Activated CD4-positive, alpha-beta T cell treated with anti-CD3 and anti-CD28 coated beads, Interleukin-2, Interleukin-6, amounts not matched to agents 100 ng/mL and 50 ng/mL, durations not matched to agents 16 hours and 8 hours (primary cell): ENCODE results near the gene CYP2E1.
"Not testable (repeated sequence)": the region's sequence is repeated elsewhere in the genome, so short reads cannot be mapped to it uniquely, and the experiment has no call there.

ENCODE experiments used
- DNase-seq: peaks from one replicate; pipeline ENCODE4 v3.0.0-alpha.2; 2020

Gene CYP2E1

GRCh38 chr10:133526957-133527588 lies at the start of gene CYP2E1:
TSS of gene CYP2E1 (plus strand) at chr10:133527363. CDS start at chr10:133527396, 33 bp downstream.
- no peak for DNase-seq

GRCh38 chr10:133481086-133481643 lies 46.0 kb upstream of the CYP2E1 start:
- DNase-seq, result no peak

GRCh38 chr10:133481657-133482056 lies 45.5 kb upstream of the CYP2E1 start:
- no peak for DNase-seq

GRCh38 chr10:133484818-133485217 lies 42.3 kb upstream of the CYP2E1 start:
- no peak for DNase-seq

GRCh38 chr10:133487085-133487484 lies 40.1 kb upstream of the CYP2E1 start:
- no peak for DNase-seq

GRCh38 chr10:133488354-133488753 lies 38.8 kb upstream of the CYP2E1 start:
- no peak for DNase-seq

- DNase-seq, result no peak
Observed at GRCh38 chr10:133489816-133490588, 37.2 kb upstream of the CYP2E1 start.

- DNase-seq, result not testable (repeated sequence)
Observed at GRCh38 chr10:133493562-133493961, 33.6 kb upstream of the CYP2E1 start.

GRCh38 chr10:133497363-133497762 lies 29.8 kb upstream of the CYP2E1 start:
- not testable (repeated sequence) for DNase-seq

- not testable (repeated sequence) for DNase-seq
Observed at GRCh38 chr10:133499176-133499575, 28.0 kb upstream of the CYP2E1 start.

- DNase-seq, result not testable (repeated sequence)
Observed at GRCh38 chr10:133500897-133501296, 26.3 kb upstream of the CYP2E1 start.

- DNase-seq, result no peak
Observed at GRCh38 chr10:133509700-133510099, 17.5 kb upstream of the CYP2E1 start.

GRCh38 chr10:133511408-133511807 lies 15.8 kb upstream of the CYP2E1 start:
- no peak for DNase-seq

- DNase-seq, result no peak
Observed at GRCh38 chr10:133511907-133512528, 15.1 kb upstream of the CYP2E1 start.

- no peak for DNase-seq
Observed at GRCh38 chr10:133515471-133515870, 11.7 kb upstream of the CYP2E1 start.

- no peak for DNase-seq
Observed at GRCh38 chr10:133516057-133516456, 11.1 kb upstream of the CYP2E1 start.

GRCh38 chr10:133518517-133518916 lies 8.6 kb upstream of the CYP2E1 start:
- DNase-seq, result not testable (repeated sequence)

GRCh38 chr10:133520193-133520738 lies 6.9 kb upstream of the CYP2E1 start:
- DNase-seq, result peak; percentile 94

GRCh38 chr10:133523631-133524203 lies 3.4 kb upstream of the CYP2E1 start:
- no peak for DNase-seq

GRCh38 chr10:133525444-133525843 lies 1.7 kb upstream of the CYP2E1 start:
- no peak for DNase-seq

- DNase-seq, result no peak
Observed at GRCh38 chr10:133527771-133528271, 658 bp downstream of the CYP2E1 start.

GRCh38 chr10:133528296-133528844 lies 1.2 kb downstream of the CYP2E1 start:
- DNase-seq, result no peak
